Measurements from ENCODE around the gene SYT9. TPM values are rescaled to one million over a fixed set of nuclear protein-coding genes. Genes with fewer than 3 reads are reported as not detected.

The SYT9 gene
- total and polyA plus RNA-seq, 2 of the 4 experiments (the other 2 are of a cell fraction) = not detected

DNA sequence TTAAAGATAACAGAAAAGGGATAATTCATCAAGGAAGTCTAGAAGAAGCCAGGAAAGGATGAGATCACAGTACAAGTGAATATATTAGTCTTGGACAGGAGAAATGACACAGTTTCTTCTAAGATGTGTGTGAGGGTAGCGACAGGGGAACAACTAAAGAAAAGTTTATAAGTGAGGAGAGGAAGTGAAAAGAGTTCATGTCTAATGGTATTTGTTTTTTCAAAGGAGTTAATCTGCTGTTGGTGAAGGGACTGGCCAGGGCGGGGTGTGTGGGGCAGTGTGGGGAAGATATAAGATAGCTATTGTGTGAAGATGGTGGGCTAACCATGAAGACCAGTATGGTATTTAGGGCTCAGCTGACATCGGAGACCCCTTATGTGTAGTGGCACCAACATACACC lies 254.5 kb downstream of the SYT9 start:
- ChIA-PET CTCF (no interaction called here), POLR2A (ENCODE audit: unreplicated experiment) (no interaction called here)
- no peaks in the 10 kb centered on the region for H3K36me3 ChIP-seq (ENCODE audit: control insufficient read depth, insufficient read depth, low read length)
- intact Hi-C loops (cut with micrococcal nuclease) = no loop called here
- no peak overlapping the region for H2BK15ac ChIP-seq (ENCODE audit: low read depth, low read length)
- dilution Hi-C loops (cut with HindIII; ENCODE audit: low sequenced_read_pairs, unreplicated experiment) = no loop called here
- no peak overlapping the region for H3K27ac ChIP-seq (ENCODE audit: insufficient read depth, low read length)
- no peak overlapping the region for H2BK120ac ChIP-seq (ENCODE audit: low read depth, low read length)
- H4K20me1 ChIP-seq (ENCODE audit: insufficient read depth, low read length) = no peaks in the 10 kb centered on the region
- H3K4me1 ChIP-seq (ENCODE audit: control insufficient read depth, insufficient read depth, low read length) = no peaks in the 10 kb centered on the region
- no peaks in the 10 kb centered on the region for H3K79me1 ChIP-seq (ENCODE audit: low read depth in 1 of 2, low read length in 2 of 2)
- H3K23ac ChIP-seq (ENCODE audit: low read depth, low read length) = no peak overlapping the region
- no peak overlapping the region for H4K5ac ChIP-seq (ENCODE audit: low read depth, low read length)
- ATAC-seq (ENCODE audit: low read depth) (no peak), DNase-seq (no peak)
- H3K9ac ChIP-seq (ENCODE audit: low read depth, low read length) = no peak overlapping the region
- no peak overlapping the region for H3K18ac ChIP-seq (ENCODE audit: low read depth, low read length)
- in situ Hi-C loops (cut with MboI; ENCODE audit: low sequenced_read_pairs) = no loop called here
- no peak overlapping the region for H3K4ac ChIP-seq (ENCODE audit: low read depth, low read length)
- TF ChIP-seq MAFK (IDR thresholded peaks at IDR 0.05; ENCODE audit: low read depth, low read length) (no peak), POLR2A (IDR thresholded peaks at IDR 0.05; ENCODE audit: low read depth, low read length) (no peak), RCOR1 (IDR thresholded peaks at IDR 0.05; ENCODE audit: insufficient replicate concordance, low read length) (no peak), MAZ (IDR thresholded peaks at IDR 0.05; ENCODE audit: borderline replicate concordance, low read depth, low read length) (no peak), FOS (IDR thresholded peaks at IDR 0.05; ENCODE audit: low read depth, low read length) (no peak), CEBPB (IDR thresholded peaks at IDR 0.05; ENCODE audit: low read depth, low read length) (no peak), BHLHE40 (IDR thresholded peaks at IDR 0.05; ENCODE audit: low read depth, low read length) (no peak), RFX5 (IDR thresholded peaks at IDR 0.05; ENCODE audit: low read depth, low read length) (no peak), RAD21 (IDR thresholded peaks at IDR 0.05; ENCODE audit: low read length) (no peak), MXI1 (IDR thresholded peaks at IDR 0.05; ENCODE audit: borderline replicate concordance, low read depth, low read length) (no peak), SMC3 (IDR thresholded peaks at IDR 0.05; ENCODE audit: low read depth, low read length) (no peak), CHD1 (IDR thresholded peaks at IDR 0.05; ENCODE audit: low read depth, low read length) (no peak), NFE2L2 (IDR thresholded peaks at IDR 0.05; ENCODE audit: low read depth, low read length) (no peak)
- TF ChIP-seq, protein P1, sequence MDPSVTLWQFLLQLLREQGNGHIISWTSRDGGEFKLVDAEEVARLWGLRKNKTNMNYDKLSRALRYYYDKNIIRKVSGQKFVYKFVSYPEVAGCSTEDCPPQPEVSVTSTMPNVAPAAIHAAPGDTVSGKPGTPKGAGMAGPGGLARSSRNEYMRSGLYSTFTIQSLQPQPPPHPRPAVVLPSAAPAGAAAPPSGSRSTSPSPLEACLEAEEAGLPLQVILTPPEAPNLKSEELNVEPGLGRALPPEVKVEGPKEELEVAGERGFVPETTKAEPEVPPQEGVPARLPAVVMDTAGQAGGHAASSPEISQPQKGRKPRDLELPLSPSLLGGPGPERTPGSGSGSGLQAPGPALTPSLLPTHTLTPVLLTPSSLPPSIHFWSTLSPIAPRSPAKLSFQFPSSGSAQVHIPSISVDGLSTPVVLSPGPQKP (IDR thresholded peaks at IDR 0.05; ENCODE audit: borderline replicate concordance, low read depth, low read length) = no peak
- TF ChIP-seq, protein P2, sequence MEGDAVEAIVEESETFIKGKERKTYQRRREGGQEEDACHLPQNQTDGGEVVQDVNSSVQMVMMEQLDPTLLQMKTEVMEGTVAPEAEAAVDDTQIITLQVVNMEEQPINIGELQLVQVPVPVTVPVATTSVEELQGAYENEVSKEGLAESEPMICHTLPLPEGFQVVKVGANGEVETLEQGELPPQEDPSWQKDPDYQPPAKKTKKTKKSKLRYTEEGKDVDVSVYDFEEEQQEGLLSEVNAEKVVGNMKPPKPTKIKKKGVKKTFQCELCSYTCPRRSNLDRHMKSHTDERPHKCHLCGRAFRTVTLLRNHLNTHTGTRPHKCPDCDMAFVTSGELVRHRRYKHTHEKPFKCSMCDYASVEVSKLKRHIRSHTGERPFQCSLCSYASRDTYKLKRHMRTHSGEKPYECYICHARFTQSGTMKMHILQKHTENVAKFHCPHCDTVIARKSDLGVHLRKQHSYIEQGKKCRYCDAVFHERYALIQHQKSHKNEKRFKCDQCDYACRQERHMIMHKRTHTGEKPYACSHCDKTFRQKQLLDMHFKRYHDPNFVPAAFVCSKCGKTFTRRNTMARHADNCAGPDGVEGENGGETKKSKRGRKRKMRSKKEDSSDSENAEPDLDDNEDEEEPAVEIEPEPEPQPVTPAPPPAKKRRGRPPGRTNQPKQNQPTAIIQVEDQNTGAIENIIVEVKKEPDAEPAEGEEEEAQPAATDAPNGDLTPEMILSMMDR (conservative IDR thresholded peaks at IDR 0.05; ENCODE audit: low read depth, low read length) = no peak
- TF ChIP-seq, protein P3, sequence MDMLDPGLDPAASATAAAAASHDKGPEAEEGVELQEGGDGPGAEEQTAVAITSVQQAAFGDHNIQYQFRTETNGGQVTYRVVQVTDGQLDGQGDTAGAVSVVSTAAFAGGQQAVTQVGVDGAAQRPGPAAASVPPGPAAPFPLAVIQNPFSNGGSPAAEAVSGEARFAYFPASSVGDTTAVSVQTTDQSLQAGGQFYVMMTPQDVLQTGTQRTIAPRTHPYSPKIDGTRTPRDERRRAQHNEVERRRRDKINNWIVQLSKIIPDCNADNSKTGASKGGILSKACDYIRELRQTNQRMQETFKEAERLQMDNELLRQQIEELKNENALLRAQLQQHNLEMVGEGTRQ (IDR thresholded peaks at IDR 0.05; ENCODE audit: low read depth, low read length) = no peak
- no peak overlapping the region for H2AFZ ChIP-seq (replicated peaks; ENCODE audit: low read length, poor library complexity)
- H2BK20ac ChIP-seq (ENCODE audit: low read depth, low read length) = no peak overlapping the region
- no TSS peak for BruUV-seq (replicated peaks)
- no peaks in the 10 kb centered on the region for H3K9me1 ChIP-seq (ENCODE audit: insufficient read depth, low read length)
- no peak overlapping the region for H4K8ac ChIP-seq (ENCODE audit: low read depth in 2 of 2, low read length in 2 of 2)
- no peak overlapping the region for H3K4me3 ChIP-seq (ENCODE audit: insufficient read depth, low read depth, low read length)
- no peak overlapping the region for H3K4me2 ChIP-seq (ENCODE audit: low read depth, low read length)
- WGBS, 2 experiments (ENCODE audit: extremely low coverage in 2 of 2, insufficient read length in 1 of 2) = 90% methylated on average over 1 of the region's 3 CpGs; no CpG with 5 or more reads in 1 of the 2 experiments
- no peak overlapping the region for H2AK5ac ChIP-seq (ENCODE audit: low read depth, low read length)
- no peaks in the 10 kb centered on the region; the same call in 1 of the 2 replicates for H3K27me3 ChIP-seq (ENCODE audit: control insufficient read depth, insufficient read depth, low read length)
- no peak overlapping the region for H3K56ac ChIP-seq (ENCODE audit: extremely low read depth, insufficient read depth, low read length)
- no peak overlapping the region for H2BK5ac ChIP-seq (ENCODE audit: low read depth, low read length, poor library complexity, severe bottlenecking)
- H3K9me3 ChIP-seq (ENCODE audit: control insufficient read depth, insufficient read depth, low read length) = no peaks in the 10 kb centered on the region
- no peak overlapping the region for H3K14ac ChIP-seq (replicated peaks; ENCODE audit: low read depth, low read length)
- H2AK9ac ChIP-seq (replicated peaks; ENCODE audit: low read depth, low read length, poor library complexity) = no peak overlapping the region
- H4K91ac ChIP-seq (ENCODE audit: insufficient read depth, low read depth, low read length) = no peak overlapping the region
